Activated CD8-positive, alpha-beta memory T cell treated with anti-CD3 and anti-CD28 coated beads, Interleukin-2, amount 10 ng/mL, durations not matched to agents 7 days and 5 days (primary cell): ENCODE results near the gene DRC1. TPM values are rescaled to one million over a fixed set of nuclear protein-coding genes. Genes with fewer than 3 reads are reported as not detected.
"Not testable (repeated sequence)": the region's sequence is repeated elsewhere in the genome, so short reads cannot be mapped to it uniquely, and the experiment has no call there.

Source experiments
- ATAC-seq: fragments of 150-1000 bp; cut with Tn5 transposase; one replicate; pipeline ENCODE4 v1.10.0; 2021; ENCODE audit warnings: moderate library complexity
- CTCF ChIA-PET: fragments of 350-600 bp; sonication (Branson Sonifier 250); formaldehyde crosslinking; loops from one replicate; lab custom pipeline; 2021; ENCODE audit warnings: antibody characterized with exemption; lab: Charles Lee
- DNase-seq: peaks from one replicate; pipeline ENCODE4 v3.0.0-alpha.2; 2020
- H3K27ac Mint-ChIP-seq: one replicate; pipeline ENCODE4 v1.8.0; 2021; ENCODE audit warnings: mild to moderate bottlenecking, mixed read lengths
- H3K27me3 Mint-ChIP-seq: one replicate; pipeline ENCODE4 v1.8.0; 2021; ENCODE audit warnings: mixed read lengths
- H3K36me3 Mint-ChIP-seq: one replicate; pipeline ENCODE4 v1.8.0; 2021; ENCODE audit warnings: mild to moderate bottlenecking, mixed read lengths
- H3K4me1 Mint-ChIP-seq: one replicate; pipeline ENCODE4 v1.8.0; 2021; ENCODE audit warnings: mixed read lengths
- H3K4me3 Mint-ChIP-seq: one replicate; pipeline ENCODE4 v1.8.0; 2021; ENCODE audit warnings: mild to moderate bottlenecking, moderate library complexity, mixed read lengths
- H3K9me3 Mint-ChIP-seq: one replicate; pipeline ENCODE4 v1.8.0; 2022; ENCODE audit warnings: low read depth, mixed read lengths
- total RNA-seq, 2 experiments: library from RNA; stranded (reverse); gene quantifications; one replicate each; pipeline ENCODE4 v1.2.3, GENCODE V29; 2021

DRC1 gene
- total RNA-seq, 2 experiments from 2014 or later: not detected

DNA sequence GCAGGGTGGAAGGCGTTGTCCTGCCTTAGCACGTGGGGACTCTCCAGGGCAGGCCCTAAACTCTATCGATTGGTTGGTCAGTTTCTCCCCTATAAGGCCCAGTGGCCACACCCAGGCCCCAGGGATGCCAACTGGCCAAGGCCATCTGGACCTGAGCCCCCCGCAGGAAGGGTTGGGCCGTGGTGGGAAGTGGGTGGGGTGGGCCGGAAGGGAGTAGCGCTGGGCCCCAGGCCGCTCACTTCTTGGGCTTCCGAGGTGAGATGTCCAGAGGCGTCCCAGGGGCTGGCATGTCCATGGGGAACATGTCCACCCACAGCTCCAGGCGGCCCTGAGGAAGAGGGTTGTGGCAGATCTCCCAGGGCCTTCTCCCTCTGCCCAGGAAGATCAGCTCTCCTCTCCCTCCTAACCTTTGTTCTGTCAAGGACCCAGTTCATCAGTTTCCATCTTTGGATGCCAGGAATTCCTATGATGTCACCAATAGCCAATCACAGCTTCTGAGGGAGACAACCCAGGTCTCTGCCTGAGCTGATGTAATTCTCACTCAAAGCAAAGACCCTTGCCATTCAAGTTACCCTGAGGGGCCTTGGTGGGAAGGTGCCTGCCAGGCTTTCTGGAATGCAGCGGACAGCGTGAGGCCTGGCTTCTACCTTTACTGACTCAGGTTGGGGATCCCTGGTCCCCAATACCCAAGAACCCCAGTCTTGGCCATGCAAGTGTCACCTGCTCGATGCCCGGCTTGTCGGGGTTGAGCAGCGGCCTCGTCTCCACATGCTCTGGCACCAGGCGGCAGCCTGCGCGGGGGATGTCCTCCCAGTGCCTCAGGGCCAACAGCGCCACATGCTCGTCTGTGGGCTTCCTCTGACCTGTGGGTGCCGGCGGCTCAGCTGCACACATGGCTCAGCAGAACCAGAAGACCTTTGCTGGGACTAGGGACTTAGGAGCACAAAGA, 61.8 kb downstream of the DRC1 start:
- H3K27me3 Mint-ChIP-seq: no peaks in the 10 kb centered on the region
- no peak overlapping the region for H3K4me3 Mint-ChIP-seq
- H3K9me3 Mint-ChIP-seq: no peaks in the 10 kb centered on the region
- ATAC-seq (no peak), DNase-seq (no peak)
- no peak overlapping the region for H3K27ac Mint-ChIP-seq
- CTCF ChIA-PET: interaction anchor here (1.3 kb wide), 1 partner anchor 117 kb away, joined by 3 read pairs; the partner anchor contains the start of gene ADGRF3
- peaks cover 17% of the 10 kb centered on the region for H3K36me3 Mint-ChIP-seq
- H3K4me1 Mint-ChIP-seq: no peaks in the 10 kb centered on the region

DNA sequence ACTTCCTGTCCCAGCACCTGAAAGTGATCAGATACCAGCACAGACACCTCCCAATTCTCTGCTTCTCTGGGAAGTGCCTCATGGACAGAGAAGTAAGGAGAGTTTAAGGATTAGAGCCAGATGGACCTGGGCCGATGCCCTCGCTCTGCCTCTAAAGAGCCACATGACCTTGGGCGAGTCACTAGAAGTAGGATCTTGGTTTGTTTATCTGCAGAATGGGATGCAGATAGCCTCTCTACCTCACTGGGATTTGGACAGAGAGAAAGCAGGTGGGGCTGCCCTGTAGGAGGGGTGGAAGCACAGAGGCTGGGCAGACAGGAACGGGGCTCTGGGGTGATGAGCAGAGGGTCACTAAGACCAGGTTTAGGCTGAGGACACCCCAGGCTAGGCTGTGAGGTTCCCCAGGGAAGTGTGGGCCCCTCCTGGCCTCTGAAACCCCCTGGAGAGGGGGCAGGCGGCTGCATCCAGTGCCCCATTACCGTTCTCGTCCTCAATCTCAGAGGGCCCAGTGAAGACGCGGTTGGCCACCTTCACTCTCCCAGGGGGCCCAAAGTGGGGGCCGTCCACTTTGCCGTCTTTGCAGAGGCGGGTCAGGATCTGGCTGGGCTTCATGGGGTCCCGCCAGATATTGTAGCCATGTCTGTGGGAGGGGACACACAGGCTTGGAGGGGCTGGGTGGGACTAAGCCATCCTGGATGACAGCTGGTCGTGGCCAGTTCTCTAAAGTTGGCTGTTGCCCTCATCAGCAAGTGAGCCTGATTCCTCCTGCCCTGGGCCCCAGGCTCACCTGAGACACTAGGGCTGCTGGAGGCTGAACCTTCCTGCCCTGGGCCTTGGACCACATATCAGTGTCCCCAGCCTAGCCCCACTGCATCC, 62.9 kb downstream of the DRC1 start:
- no peak for DNase-seq
- H3K27me3 Mint-ChIP-seq: no peaks in the 10 kb centered on the region
- H3K27ac Mint-ChIP-seq: no peak overlapping the region
- peaks cover 25% of the 10 kb centered on the region for H3K36me3 Mint-ChIP-seq
- no peak overlapping the region for H3K4me3 Mint-ChIP-seq
- CTCF ChIA-PET: no interaction called here
- no peak for ATAC-seq
- H3K4me1 Mint-ChIP-seq: peaks cover under 1% of the 10 kb centered on the region
- peaks cover 7% of the 10 kb centered on the region for H3K9me3 Mint-ChIP-seq

DNA sequence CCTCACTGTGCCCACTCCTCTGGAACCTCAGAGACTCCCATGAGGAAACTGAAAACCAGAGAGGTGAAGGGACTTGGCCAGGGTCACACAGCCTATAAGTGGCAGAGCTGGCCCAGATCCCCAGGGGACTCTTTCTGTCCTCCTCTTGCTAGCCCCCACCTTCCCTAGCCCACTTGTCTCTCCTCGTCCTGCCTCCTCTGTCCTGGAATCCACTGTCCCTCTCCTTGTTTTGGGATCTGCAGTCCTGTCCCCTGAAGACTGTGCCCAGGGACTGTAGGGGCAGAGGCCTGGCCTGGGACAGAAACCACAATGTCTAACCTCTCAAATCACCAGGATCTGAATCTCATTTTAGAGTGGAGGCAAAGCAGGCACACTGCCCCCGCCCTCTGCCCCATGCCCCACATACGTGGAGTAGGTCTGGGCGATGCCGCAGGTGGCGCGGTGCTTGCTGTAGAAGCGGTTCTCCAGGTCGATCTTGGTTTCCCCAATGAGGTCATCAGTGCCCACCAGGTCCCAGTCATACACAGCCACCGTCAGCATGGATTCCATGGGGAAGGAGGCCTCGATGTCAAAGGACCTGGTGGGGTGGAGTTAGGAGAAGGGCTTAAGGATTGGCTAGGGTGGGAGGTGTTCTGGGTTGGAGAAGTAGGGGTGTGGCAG, 63.7 kb downstream of the DRC1 start:
- no peak for DNase-seq
- Mint-ChIP-seq H3K4me3 (no peak overlapping the region), H3K36me3 (peaks cover 30% of the 10 kb centered on the region), H3K4me1 (peaks cover 2% of the 10 kb centered on the region), H3K9me3 (peaks cover 10% of the 10 kb centered on the region), H3K27me3 (no peaks in the 10 kb centered on the region), H3K27ac (no peak overlapping the region)
- CTCF ChIA-PET: interaction anchor here (0.6 to 2.4 kb wide), 2 partner anchors 112 to 189 kb away, joined by 3 to 6 read pairs; no protein-coding TSS in a partner anchor
- ATAC-seq: no peak

GRCh38 chr2:26465981-26466471, 64.3 kb downstream of the DRC1 start:
- Mint-ChIP-seq H3K4me3 (no peak overlapping the region), H3K27ac (no peak overlapping the region), H3K27me3 (no peaks in the 10 kb centered on the region), H3K9me3 (peaks cover 10% of the 10 kb centered on the region), H3K36me3 (peaks cover 37% of the 10 kb centered on the region), H3K4me1 (peaks cover 2% of the 10 kb centered on the region)
- ATAC-seq (no peak), DNase-seq (no peak)
- CTCF ChIA-PET: interaction anchor here (0.6 to 2.4 kb wide), 3 partner anchors 32 to 189 kb away, joined by 3 to 6 read pairs (median 3); no protein-coding TSS in a partner anchor

DNA sequence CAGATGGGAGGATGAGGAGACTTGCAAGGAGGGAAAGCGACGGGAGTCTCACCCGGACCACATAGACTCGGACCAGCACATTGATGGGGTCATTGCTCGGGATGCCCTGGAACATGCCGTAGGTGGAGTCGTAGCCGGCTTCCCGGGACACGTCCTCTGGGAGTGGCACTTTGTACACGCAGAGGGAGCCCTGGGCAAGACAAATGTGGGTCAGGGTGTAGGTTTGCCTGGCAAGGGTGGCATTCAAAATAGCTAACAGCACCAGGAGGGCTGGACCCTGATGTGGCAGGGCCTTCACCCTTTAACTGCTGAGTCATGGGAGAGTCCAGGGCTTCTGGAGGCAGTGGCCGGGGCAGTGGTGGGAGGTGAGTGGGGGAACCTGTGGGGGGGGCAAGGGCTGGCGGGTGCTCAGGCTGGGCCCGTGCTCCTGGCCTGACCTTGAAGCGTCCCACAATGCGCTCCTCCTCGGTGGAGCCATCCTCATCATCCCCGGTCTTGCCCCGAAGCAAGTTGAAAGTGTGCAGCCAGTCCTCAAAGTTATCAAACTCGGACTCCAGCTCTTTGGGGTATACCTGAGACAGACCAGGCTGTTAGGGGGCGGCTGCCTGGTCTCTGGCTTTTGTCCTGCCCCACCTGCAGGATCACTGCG, 65.1 kb downstream of the DRC1 start:
- no peak overlapping the region for H3K27ac Mint-ChIP-seq
- no peaks in the 10 kb centered on the region for H3K27me3 Mint-ChIP-seq
- H3K4me1 Mint-ChIP-seq: peaks cover 4% of the 10 kb centered on the region
- ATAC-seq: no peak
- no peak for DNase-seq
- H3K9me3 Mint-ChIP-seq: peaks cover 10% of the 10 kb centered on the region
- no peak overlapping the region for H3K4me3 Mint-ChIP-seq
- peaks cover 44% of the 10 kb centered on the region for H3K36me3 Mint-ChIP-seq
- CTCF ChIA-PET: interaction anchor here (0.8 to 2.4 kb wide), 3 partner anchors 31 to 136 kb away, joined by 3 to 6 read pairs (median 3); no protein-coding TSS in a partner anchor

DNA sequence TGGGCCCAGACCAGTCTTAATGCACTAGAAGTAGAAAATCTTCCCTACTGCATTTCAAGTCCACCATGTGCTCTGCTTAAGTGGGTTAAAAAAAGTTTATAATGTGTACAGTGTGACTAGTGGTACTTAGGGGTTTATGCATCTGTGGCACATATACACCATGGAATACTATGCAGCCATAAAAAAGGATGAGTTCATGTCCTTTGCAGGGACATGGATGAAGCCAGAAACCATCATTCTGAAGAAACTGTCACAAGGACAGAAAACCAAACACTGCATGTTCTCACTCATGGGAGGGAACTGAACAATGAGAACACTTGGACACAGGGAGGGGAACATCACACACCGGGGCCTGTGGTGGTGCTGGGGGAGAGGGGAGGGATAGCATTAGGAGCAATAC, 66.8 kb downstream of the DRC1 start:
- peaks cover 10% of the 10 kb centered on the region for H3K9me3 Mint-ChIP-seq
- not testable (repeated sequence) for H3K27me3 Mint-ChIP-seq, H3K4me3 Mint-ChIP-seq, ATAC-seq, H3K27ac Mint-ChIP-seq, DNase-seq
- H3K4me1 Mint-ChIP-seq: peaks cover 12% of the 10 kb centered on the region
- H3K36me3 Mint-ChIP-seq: peaks cover 58% of the 10 kb centered on the region
- CTCF ChIA-PET: interaction anchor here (1.0 to 2.0 kb wide), 9 partner anchors 9 to 293 kb away, joined by 3 to 5 read pairs (median 4); partner anchors contain the start of gene OTOF

- H3K9me3 Mint-ChIP-seq: peaks cover 10% of the 10 kb centered on the region
- CTCF ChIA-PET: interaction anchor here (0.7 to 2.0 kb wide), 14 partner anchors 9 to 302 kb away, joined by 3 to 5 read pairs (median 4); partner anchors contain the start of gene OTOF
These were observed 67.5 kb downstream of the DRC1 start for GRCh38 chr2:26469092-26469710.

GRCh38 chr2:26469955-26470354, 68.2 kb downstream of the DRC1 start:
- H3K4me3 Mint-ChIP-seq: no peak overlapping the region
- CTCF ChIA-PET: interaction anchor here (0.8 to 1.7 kb wide), 11 partner anchors 8 to 303 kb away, joined by 3 to 5 read pairs (median 4); partner anchors contain the start of gene OTOF
- H3K4me1 Mint-ChIP-seq: peaks cover 16% of the 10 kb centered on the region
- DNase-seq (no peak), ATAC-seq (no peak)
- no peaks in the 10 kb centered on the region for H3K27me3 Mint-ChIP-seq
- peaks cover 62% of the 10 kb centered on the region for H3K36me3 Mint-ChIP-seq
- peaks cover 10% of the 10 kb centered on the region for H3K9me3 Mint-ChIP-seq
- no peak overlapping the region for H3K27ac Mint-ChIP-seq

More at GRCh38 chr2:26469092-26469710, 67.5 kb downstream of the DRC1 start:
- no peak overlapping the region for H3K4me3 Mint-ChIP-seq
- ATAC-seq (no peak), DNase-seq (peak; percentile 80)
- peaks cover 12% of the 10 kb centered on the region for H3K4me1 Mint-ChIP-seq
- H3K27ac Mint-ChIP-seq: peak overlapping the region; percentile 22
- no peaks in the 10 kb centered on the region for H3K27me3 Mint-ChIP-seq
- peaks cover 61% of the 10 kb centered on the region for H3K36me3 Mint-ChIP-seq

- no peak for ATAC-seq
- H3K4me1 Mint-ChIP-seq: peaks cover 16% of the 10 kb centered on the region
- no peak for DNase-seq
- H3K27ac Mint-ChIP-seq: peak overlapping the region; percentile 54
- H3K27me3 Mint-ChIP-seq: no peaks in the 10 kb centered on the region
- CTCF ChIA-PET: interaction anchor here (0.7 to 1.7 kb wide), 3 partner anchors 31 to 107 kb away, joined by 3 to 4 read pairs (median 3); no protein-coding TSS in a partner anchor
- peaks cover 10% of the 10 kb centered on the region for H3K9me3 Mint-ChIP-seq
- peaks cover 64% of the 10 kb centered on the region for H3K36me3 Mint-ChIP-seq
- no peak overlapping the region for H3K4me3 Mint-ChIP-seq
These were observed 69.0 kb downstream of the DRC1 start for GRCh38 chr2:26470601-26471260.

GRCh38 chr2:26471289-26471688, 69.6 kb downstream of the DRC1 start:
- CTCF ChIA-PET: interaction anchor here (1.7 kb wide), 1 partner anchor 105 kb away, joined by 4 read pairs; no protein-coding TSS in a partner anchor
- no peak overlapping the region for H3K4me3 Mint-ChIP-seq
- DNase-seq: no peak
- H3K9me3 Mint-ChIP-seq: peaks cover 10% of the 10 kb centered on the region
- no peaks in the 10 kb centered on the region for H3K27me3 Mint-ChIP-seq
- no peak overlapping the region for H3K27ac Mint-ChIP-seq
- no peak for ATAC-seq
- peaks cover 62% of the 10 kb centered on the region for H3K36me3 Mint-ChIP-seq
- peaks cover 16% of the 10 kb centered on the region for H3K4me1 Mint-ChIP-seq
